Measurements from ENCODE around the gene CDHR1. TPM values are rescaled to one million over a fixed set of nuclear protein-coding genes. Genes with fewer than 3 reads are reported as not detected.

CDHR1 gene
- total RNA-seq, 1 experiment from 2014 or later, result 0.10 TPM

Other genes with a start within 250 kb of the CDHR1 start
- gene GHITM, start 55.0 kb upstream of the CDHR1 start, total RNA-seq (2014; rRNA removed; shearing (Covaris generic)), result 123 and 125 TPM in 2 replicates
- not detected in 2 replicates for gene GPR15LG, start 20.7 kb upstream of the CDHR1 start, total RNA-seq (2014; rRNA removed; shearing (Covaris generic))
- not detected in 2 replicates for gene LRIT2, start 31.0 kb downstream of the CDHR1 start, total RNA-seq (2014; rRNA removed; shearing (Covaris generic))
- not detected in 2 replicates for gene LRIT1, start 47.0 kb downstream of the CDHR1 start, total RNA-seq (2014; rRNA removed; shearing (Covaris generic))
- 0.58 and 1.1 TPM in 2 replicates for gene RGR, start 50.5 kb downstream of the CDHR1 start, total RNA-seq (2014; rRNA removed; shearing (Covaris generic))
- gene CCSER2, start 134.1 kb downstream of the CDHR1 start, total RNA-seq (2014; rRNA removed; shearing (Covaris generic)), result 14.4 and 16.5 TPM in 2 replicates